Progenitor cell of endocrine pancreas (in vitro differentiated cells): ENCODE data around the gene IDI2. TPM values are rescaled to one million over a fixed set of nuclear protein-coding genes. Genes with fewer than 3 reads are reported as not detected.

Experiments
- DNase-seq: peaks from one replicate; pipeline ENCODE4 v3.0.0; 2021; ENCODE audit warnings: low spot score; ENCODE audit not compliant: unreplicated experiment
- H3K27ac Mint-ChIP-seq: 2 replicates; pipeline ENCODE4 v1.8.0; 2021; ENCODE audit warnings: mild to moderate bottlenecking, moderate library complexity, mixed read lengths
- H3K27me3 Mint-ChIP-seq: 2 replicates; pipeline ENCODE4 v1.8.0; 2021; ENCODE audit warnings: mixed read lengths
- H3K36me3 Mint-ChIP-seq: 2 replicates; pipeline ENCODE4 v1.8.0; 2022; ENCODE audit warnings: mixed read lengths; ENCODE audit not compliant: insufficient read depth
- H3K4me1 Mint-ChIP-seq: 2 replicates; pipeline ENCODE4 v1.8.0; 2021; ENCODE audit warnings: low read depth, mixed read lengths
- H3K4me3 Mint-ChIP-seq: 2 replicates; pipeline ENCODE4 v1.8.0; 2021; ENCODE audit warnings: low read depth, mild to moderate bottlenecking, moderate library complexity, mixed read lengths
- H3K9me3 Mint-ChIP-seq: 2 replicates; pipeline ENCODE4 v1.8.0; 2021; ENCODE audit warnings: low read depth, mixed read lengths
- CTCF ChIP-seq: fragments of 200-600 bp; sonication (generic); IDR thresholded peaks from one replicate; pipeline ENCODE4 v1.5.0; 2021; ENCODE audit warnings: antibody characterized with exemption, mild to moderate bottlenecking; ENCODE audit not compliant: unreplicated experiment
- total RNA-seq: library from RNA; stranded (reverse); gene quantifications from 2 replicates; pipeline ENCODE4 v1.2.1, GENCODE V29; 2021

The IDI2 gene
- total RNA-seq, 1 donor from 2014 or later, result not detected

GRCh38 chr10:1029838-1030237 lies 4.2 kb upstream of the IDI2 start:
- Mint-ChIP-seq H3K4me1 (no peaks in the 10 kb centered on the region), H3K4me3 (no peak overlapping the region), H3K36me3 (no peaks in the 10 kb centered on the region), H3K27ac (no peak overlapping the region), H3K27me3 (no peaks in the 10 kb centered on the region), H3K9me3 (no peaks in the 10 kb centered on the region)
- no peak for TF ChIP-seq CTCF
- DNase-seq, result no peak

GRCh38 chr10:1026578-1026977 lies 919 bp upstream of the IDI2 start:
- no peaks in the 10 kb centered on the region for H3K27me3 Mint-ChIP-seq
- no peak for TF ChIP-seq CTCF
- peaks cover 4% of the 10 kb centered on the region for H3K36me3 Mint-ChIP-seq
- H3K4me3 Mint-ChIP-seq, result no peak overlapping the region
- no peaks in the 10 kb centered on the region for H3K9me3 Mint-ChIP-seq
- no peaks in the 10 kb centered on the region for H3K4me1 Mint-ChIP-seq
- no peak for DNase-seq
- H3K27ac Mint-ChIP-seq, result no peak overlapping the region

- DNase-seq, result no peak
- no peaks in the 10 kb centered on the region for H3K27me3 Mint-ChIP-seq
- H3K4me3 Mint-ChIP-seq, result no peak overlapping the region
- H3K27ac Mint-ChIP-seq, result no peak overlapping the region
- peaks cover 8% of the 10 kb centered on the region for H3K36me3 Mint-ChIP-seq
- no peak for TF ChIP-seq CTCF
- no peaks in the 10 kb centered on the region for H3K9me3 Mint-ChIP-seq
- H3K4me1 Mint-ChIP-seq, result no peaks in the 10 kb centered on the region
Measured at GRCh38 chr10:1024103-1024502, 1.6 kb downstream of the IDI2 start.

- H3K27ac Mint-ChIP-seq, result no peak overlapping the region
- no peak for TF ChIP-seq CTCF
- no peaks in the 10 kb centered on the region for H3K27me3 Mint-ChIP-seq
- no peak for DNase-seq
- no peaks in the 10 kb centered on the region for H3K9me3 Mint-ChIP-seq
- H3K36me3 Mint-ChIP-seq, result peaks cover 16% of the 10 kb centered on the region
- no peaks in the 10 kb centered on the region for H3K4me1 Mint-ChIP-seq
- no peak overlapping the region for H3K4me3 Mint-ChIP-seq
Measured at GRCh38 chr10:1022413-1022812, 3.2 kb downstream of the IDI2 start.

- H3K9me3 Mint-ChIP-seq, result no peaks in the 10 kb centered on the region
- H3K36me3 Mint-ChIP-seq, result peaks cover 24% of the 10 kb centered on the region
- H3K4me1 Mint-ChIP-seq, result no peaks in the 10 kb centered on the region
- DNase-seq, result no peak
- no peak overlapping the region for H3K27ac Mint-ChIP-seq
- H3K4me3 Mint-ChIP-seq, result no peak overlapping the region
- no peaks in the 10 kb centered on the region for H3K27me3 Mint-ChIP-seq
- TF ChIP-seq CTCF, result no peak
Measured at GRCh38 chr10:1020958-1021357, 4.7 kb downstream of the IDI2 start.
